ENCODE results near the gene TMEM209.
"Not testable (repeated sequence)": the region's sequence is repeated elsewhere in the genome, so short reads cannot be mapped to it uniquely, and the experiment has no call there.

The TMEM209 gene

DNA sequence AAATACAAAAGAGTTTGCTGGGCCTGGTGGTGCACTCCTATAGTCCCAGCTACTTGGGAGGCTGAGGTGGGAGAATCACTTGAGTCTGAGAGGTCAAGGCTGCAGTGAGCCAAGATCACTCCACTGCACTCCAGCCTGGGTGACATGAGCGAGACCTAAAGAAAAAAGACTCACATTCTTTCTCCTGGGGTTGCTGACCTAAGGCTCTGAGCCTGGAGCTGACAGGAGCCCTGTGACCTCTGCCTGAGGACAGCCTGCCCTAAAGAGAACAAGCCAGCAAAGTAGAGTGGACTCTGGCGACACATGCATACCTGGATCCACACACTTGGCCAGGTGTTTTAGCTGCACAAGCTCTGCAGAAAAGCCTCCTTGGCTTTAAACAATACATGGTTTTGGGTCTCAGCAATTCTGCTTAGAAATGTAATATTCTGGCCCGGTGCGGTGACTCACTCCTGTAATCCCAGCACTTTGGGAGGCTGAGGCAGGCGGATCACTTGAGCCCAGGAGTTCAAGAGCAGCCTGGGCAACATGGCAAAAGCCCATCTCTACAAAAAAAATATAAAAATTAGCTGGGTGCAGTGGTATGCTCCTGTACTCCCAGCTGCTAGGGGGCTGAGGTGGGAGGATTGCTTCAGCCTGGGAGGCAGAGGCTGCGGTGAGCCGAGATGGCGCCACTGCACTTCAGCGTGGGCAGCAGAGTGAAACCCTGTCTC lies 58.4 kb downstream of the TMEM209 start:
- H3K27me3 ChIP-seq (ENCODE audit: insufficient read depth, low read length) = no peaks in the 10 kb centered on the region
- no peak overlapping the region for H3K27ac ChIP-seq (ENCODE audit: low read length)
- H3K9ac ChIP-seq (ENCODE audit: low read depth, low read length) = no peak overlapping the region
- no peaks in the 10 kb centered on the region for H3K36me3 ChIP-seq (ENCODE audit: insufficient read depth, low read depth, low read length)
- no peaks in the 10 kb centered on the region for H3K9me3 ChIP-seq (ENCODE audit: insufficient read depth, low read depth, low read length)
- H3K4me3 ChIP-seq (ENCODE audit: low read length) = no peak overlapping the region
- peaks cover 5% of the 10 kb centered on the region; the same call in 1 of the 2 replicates for H3K4me1 ChIP-seq (ENCODE audit: insufficient read depth, low read length)

DNA sequence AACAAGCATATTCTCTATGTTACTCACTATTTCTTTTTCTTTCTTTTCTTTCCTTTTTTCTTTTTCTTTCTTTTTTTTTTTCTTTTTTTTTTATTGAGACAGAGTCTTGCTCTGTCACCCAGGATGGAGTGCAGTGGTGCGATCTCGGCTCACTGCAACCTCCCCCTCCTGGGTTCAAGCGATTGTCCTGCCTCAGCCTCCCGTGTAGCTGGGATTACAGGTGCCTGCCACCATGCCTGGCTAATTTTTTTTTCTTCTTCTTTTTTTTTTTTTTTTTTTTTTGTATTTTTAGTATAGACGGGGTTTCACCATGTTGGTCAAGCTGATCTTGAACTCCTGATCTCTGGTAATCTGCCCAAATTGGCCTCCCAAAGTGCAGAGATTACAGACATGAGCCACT lies 59.1 kb downstream of the TMEM209 start:
- not testable (repeated sequence) for H3K4me1 ChIP-seq (ENCODE audit: insufficient read depth, low read length); H3K9ac ChIP-seq (ENCODE audit: low read depth, low read length); H3K36me3 ChIP-seq (ENCODE audit: insufficient read depth, low read depth, low read length); H3K9me3 ChIP-seq (ENCODE audit: insufficient read depth, low read depth, low read length); H3K27ac ChIP-seq (ENCODE audit: low read length); H3K27me3 ChIP-seq (ENCODE audit: insufficient read depth, low read length); H3K4me3 ChIP-seq (ENCODE audit: low read length)

DNA sequence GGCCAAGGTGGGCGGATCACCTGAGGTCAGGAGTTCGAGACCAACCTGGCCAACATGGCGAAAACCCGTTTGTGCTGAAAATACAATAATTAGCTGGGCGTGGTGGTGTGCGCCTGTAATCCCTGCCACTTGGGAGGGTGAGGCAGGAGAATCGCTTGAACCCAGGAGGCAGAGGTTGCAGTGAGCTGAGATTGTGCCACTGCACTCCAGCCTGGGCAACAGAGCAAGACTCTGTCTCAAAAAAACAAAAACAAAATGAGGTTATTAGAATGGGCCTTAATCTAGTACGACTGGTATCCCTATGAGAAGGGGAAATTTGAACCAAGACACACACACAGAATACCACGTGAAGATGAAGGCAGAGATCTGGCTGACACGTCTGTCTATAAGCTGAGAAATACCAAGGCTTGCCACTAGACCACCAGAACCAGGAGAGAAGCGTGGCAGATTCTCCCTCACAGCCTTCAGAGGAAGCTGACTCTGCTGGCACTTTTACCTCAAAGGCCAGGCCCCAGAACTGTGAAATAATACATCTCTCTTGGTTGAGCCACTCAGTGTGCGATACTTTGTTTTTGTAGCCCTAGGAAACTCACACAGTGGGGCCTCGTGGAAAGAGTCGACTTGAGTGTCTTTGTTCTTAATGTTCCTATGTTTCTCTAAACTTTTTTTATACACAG lies 59.6 kb downstream of the TMEM209 start:
- Histone ChIP-seq H3K36me3 (ENCODE audit: insufficient read depth, low read depth, low read length) (no peaks in the 10 kb centered on the region), H3K27me3 (ENCODE audit: insufficient read depth, low read length) (peaks cover 5% of the 10 kb centered on the region; the same call in 1 of the 2 replicates), H3K4me1 (ENCODE audit: insufficient read depth, low read length) (peaks cover 7% of the 10 kb centered on the region; the same call in 1 of the 2 replicates), H3K9ac (ENCODE audit: low read depth, low read length) (no peak overlapping the region), H3K27ac (ENCODE audit: low read length) (no peak overlapping the region), H3K4me3 (ENCODE audit: low read length) (no peak overlapping the region), H3K9me3 (ENCODE audit: insufficient read depth, low read depth, low read length) (no peaks in the 10 kb centered on the region)

DNA sequence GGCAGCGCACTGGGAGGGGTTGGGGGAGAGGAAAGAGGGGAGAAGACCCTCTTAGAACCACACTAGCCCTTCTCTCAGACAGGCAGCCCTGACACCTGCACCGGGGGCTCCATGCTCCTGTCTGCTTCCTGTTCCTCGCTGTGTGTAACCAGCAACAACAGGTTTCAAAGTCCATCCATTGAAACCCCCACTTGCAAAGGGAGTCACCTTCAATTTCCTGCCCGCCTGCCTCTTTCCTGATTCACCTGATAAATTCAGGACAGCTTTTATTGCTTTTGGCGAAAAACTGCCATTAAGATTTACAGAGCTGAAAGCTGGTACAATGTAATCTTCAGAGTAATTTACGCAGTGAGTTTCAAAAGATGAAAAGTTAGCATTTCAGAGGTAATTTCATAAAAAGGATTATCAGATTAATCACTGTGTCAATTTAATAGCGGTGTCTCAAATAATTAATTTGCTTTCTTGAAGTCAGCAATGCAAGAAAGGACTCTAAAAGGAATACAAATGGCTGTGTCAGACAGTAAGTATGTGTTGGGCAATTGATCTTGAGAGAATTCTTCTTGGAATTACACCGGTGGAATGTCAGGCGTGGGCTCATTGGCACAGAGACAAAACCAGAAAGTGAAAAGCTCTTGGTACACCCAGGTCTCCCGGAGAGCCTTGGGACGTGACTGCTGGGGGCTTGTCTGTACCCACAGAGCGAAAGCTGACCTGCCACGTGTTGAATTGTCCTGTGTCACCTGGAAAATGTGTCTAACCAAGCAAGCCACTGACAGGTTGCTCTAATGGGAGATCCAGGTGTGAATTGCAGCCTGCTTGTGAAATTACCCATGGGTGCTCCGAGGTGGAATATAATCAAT lies 60.7 kb downstream of the TMEM209 start:
- Histone ChIP-seq H3K27ac (ENCODE audit: low read length) (no peak overlapping the region), H3K27me3 (ENCODE audit: insufficient read depth, low read length) (peaks cover 13% of the 10 kb centered on the region; the same call in 1 of the 2 replicates), H3K36me3 (ENCODE audit: insufficient read depth, low read depth, low read length) (no peaks in the 10 kb centered on the region), H3K4me3 (ENCODE audit: low read length) (no peak overlapping the region), H3K9ac (ENCODE audit: low read depth, low read length) (no peak overlapping the region), H3K9me3 (ENCODE audit: insufficient read depth, low read depth, low read length) (no peaks in the 10 kb centered on the region), H3K4me1 (ENCODE audit: insufficient read depth, low read length) (peaks cover 7% of the 10 kb centered on the region; the same call in 1 of the 2 replicates)

DNA sequence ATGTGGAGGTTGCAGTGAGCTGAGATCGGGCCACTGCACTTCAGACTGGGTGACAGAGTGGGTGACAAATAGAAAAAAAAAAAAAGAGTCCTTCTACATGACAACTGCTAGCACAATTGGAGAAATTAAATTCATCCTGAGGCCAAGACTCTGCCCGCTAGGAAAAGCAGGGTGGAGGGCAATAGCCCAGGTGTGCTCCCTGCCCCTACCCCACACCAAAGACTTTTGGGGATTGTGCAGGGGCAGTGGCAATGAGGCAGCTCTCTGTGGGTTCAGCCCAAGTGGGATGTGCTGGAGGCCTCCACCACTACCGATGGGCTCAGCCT lies 61.3 kb downstream of the TMEM209 start:
- peaks cover 7% of the 10 kb centered on the region; the same call in 1 of the 2 replicates for H3K4me1 ChIP-seq (ENCODE audit: insufficient read depth, low read length)
- peaks cover 13% of the 10 kb centered on the region; the same call in 1 of the 2 replicates for H3K27me3 ChIP-seq (ENCODE audit: insufficient read depth, low read length)
- no peak overlapping the region for H3K27ac ChIP-seq (ENCODE audit: low read length)
- no peak overlapping the region for H3K4me3 ChIP-seq (ENCODE audit: low read length)
- no peak overlapping the region for H3K9ac ChIP-seq (ENCODE audit: low read depth, low read length)
- no peaks in the 10 kb centered on the region for H3K9me3 ChIP-seq (ENCODE audit: insufficient read depth, low read depth, low read length)
- no peaks in the 10 kb centered on the region for H3K36me3 ChIP-seq (ENCODE audit: insufficient read depth, low read depth, low read length)

DNA sequence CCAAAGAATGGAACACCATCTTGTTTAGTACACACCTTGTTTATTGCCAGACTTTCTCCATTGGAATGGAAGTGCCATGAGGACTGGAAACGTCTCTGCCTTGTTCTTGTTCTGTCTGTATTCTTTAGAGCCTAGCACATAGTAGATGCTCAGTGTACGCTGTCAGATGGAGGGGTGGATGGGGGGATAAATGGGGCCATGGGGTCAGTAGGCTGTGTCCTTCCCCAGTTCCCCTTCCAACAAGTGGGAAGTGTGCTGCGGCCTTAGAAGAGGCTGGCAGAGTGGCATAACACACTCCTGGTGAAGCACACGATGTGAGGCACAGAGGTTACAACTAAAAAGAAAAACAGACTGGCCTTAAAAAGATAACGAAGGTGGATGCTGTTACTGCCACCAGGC lies 61.9 kb downstream of the TMEM209 start:
- H3K27me3 ChIP-seq (ENCODE audit: insufficient read depth, low read length) = peaks cover 13% of the 10 kb centered on the region; the same call in 1 of the 2 replicates
- H3K4me3 ChIP-seq (ENCODE audit: low read length) = no peak overlapping the region
- H3K9ac ChIP-seq (ENCODE audit: low read depth, low read length) = no peak overlapping the region
- H3K9me3 ChIP-seq (ENCODE audit: insufficient read depth, low read depth, low read length) = no peaks in the 10 kb centered on the region
- no peaks in the 10 kb centered on the region for H3K36me3 ChIP-seq (ENCODE audit: insufficient read depth, low read depth, low read length)
- H3K27ac ChIP-seq (ENCODE audit: low read length) = no peak overlapping the region
- H3K4me1 ChIP-seq (ENCODE audit: insufficient read depth, low read length) = peaks cover 7% of the 10 kb centered on the region; the same call in 1 of the 2 replicates

DNA sequence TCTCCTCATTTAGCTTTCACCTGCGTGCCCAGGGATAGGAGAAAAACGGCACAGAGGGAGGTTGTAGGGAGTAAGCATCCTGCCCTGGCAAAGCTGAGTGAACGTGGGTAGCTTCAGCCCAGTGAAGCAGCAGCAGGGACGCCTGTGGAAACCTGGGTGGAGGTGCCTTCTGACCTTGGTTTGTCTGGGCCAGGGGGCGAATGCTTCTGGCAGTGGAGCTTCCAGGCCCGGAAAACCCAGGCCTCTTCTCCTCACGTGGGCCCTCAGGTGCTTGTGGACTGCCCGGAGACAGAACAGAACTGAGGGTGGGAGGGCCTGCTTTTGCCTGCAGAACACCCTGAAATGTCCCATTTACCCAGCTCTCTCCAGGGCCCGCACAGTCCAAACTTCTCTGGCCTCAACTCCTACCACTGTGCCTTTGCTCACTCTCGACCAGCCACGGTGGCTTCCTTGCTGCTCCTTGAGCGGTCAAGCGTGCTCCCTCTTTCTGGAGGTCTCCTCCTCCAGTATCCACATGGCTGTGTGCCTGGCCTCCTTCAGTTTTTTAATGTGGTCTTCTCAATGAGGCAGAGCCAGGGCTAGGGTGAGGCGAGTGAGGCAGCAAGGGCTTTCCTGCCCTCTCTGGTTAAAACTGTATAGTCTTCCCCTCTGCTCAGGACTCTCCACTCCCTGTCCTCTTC lies 62.4 kb downstream of the TMEM209 start:
- no peak overlapping the region for H3K9ac ChIP-seq (ENCODE audit: low read depth, low read length)
- H3K4me1 ChIP-seq (ENCODE audit: insufficient read depth, low read length) = peaks cover 7% of the 10 kb centered on the region; the same call in 1 of the 2 replicates
- no peak overlapping the region for H3K27ac ChIP-seq (ENCODE audit: low read length)
- no peaks in the 10 kb centered on the region for H3K9me3 ChIP-seq (ENCODE audit: insufficient read depth, low read depth, low read length)
- no peaks in the 10 kb centered on the region for H3K36me3 ChIP-seq (ENCODE audit: insufficient read depth, low read depth, low read length)
- H3K27me3 ChIP-seq (ENCODE audit: insufficient read depth, low read length) = peaks cover 13% of the 10 kb centered on the region; the same call in 1 of the 2 replicates
- H3K4me3 ChIP-seq (ENCODE audit: low read length) = no peak overlapping the region

DNA sequence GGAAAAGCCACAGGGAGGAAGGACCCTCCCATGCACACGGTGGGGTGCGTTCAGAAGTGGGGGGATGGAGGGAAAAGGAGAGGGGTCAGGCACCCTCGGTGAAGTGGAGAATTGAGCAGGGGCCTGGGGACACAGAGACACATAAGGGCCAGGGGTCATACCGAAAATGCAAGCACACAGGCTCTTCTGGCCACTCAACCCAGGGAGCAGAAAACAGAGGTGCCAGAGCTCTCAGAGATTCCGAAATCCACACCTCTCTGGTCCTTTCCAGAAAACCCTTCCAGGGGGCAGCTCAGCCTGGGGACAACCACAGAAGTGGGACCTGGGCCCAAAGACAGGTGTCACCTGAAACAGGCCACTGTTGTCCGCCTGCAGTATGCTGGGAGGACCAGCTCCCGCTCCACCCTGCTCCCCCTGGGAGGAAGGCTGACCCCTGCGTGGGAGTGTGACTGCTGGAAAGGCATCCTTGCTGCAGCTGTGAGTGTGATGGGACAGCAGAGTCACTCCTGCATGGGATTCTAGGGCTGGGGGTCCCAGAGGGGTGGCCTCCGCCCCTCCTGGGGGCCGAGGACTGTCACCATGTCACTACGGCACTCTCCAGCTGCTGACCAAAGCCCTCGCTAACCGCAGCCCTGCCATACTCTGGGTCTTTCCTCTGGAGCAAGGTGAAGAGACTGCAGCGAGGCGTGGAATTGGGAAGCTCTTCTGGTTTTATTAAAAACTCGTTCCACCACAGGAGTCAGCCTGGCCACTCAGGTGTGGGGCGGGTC lies 63.1 kb downstream of the TMEM209 start:
- H3K4me1 ChIP-seq (ENCODE audit: insufficient read depth, low read length) = peaks cover 7% of the 10 kb centered on the region; the same call in 1 of the 2 replicates
- H3K9me3 ChIP-seq (ENCODE audit: insufficient read depth, low read depth, low read length) = no peaks in the 10 kb centered on the region
- H3K9ac ChIP-seq (ENCODE audit: low read depth, low read length) = peak overlapping the region; percentile 93; the same call in 1 of the 2 replicates

DNA sequence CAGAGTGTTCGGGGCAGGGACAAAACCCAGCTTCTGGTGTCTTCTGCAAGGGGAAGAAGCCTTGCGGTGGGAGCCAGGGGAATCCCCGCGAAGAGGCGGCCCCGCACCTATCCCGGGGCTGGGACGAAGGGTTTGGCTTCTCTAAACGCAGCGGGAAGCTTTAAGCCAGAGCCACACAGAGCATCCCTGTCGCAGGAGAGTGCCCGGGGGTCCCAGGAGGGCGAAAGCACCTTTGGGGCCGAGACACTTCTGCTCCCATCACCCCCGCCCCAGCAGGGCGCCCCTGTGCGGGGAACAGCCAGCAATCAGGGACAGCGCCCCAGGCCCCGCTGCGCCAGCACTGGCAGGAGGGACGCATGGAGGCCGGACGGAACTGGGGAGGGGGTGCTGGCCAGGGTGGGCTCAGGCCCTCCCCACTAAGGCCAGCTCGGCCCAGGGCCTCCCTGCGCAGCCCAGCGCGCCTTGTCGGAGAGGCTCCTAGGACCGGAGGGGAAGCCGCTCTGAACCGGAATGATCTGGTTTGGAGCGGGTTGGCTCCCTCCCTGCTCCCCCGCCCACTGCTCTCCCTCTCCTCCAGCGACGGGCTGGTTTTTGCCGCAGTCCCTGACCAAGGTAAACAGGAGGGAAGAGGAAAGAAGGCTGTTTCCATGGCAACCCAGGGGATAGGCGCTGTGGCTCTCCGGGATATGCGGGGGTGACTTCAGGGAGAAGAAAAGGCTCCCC lies 63.9 kb downstream of the TMEM209 start:
- no peaks in the 10 kb centered on the region for H3K36me3 ChIP-seq (ENCODE audit: insufficient read depth, low read depth, low read length)
- no peak overlapping the region for H3K27ac ChIP-seq (ENCODE audit: low read length)
- H3K4me1 ChIP-seq (ENCODE audit: insufficient read depth, low read length) = peaks cover 7% of the 10 kb centered on the region; the same call in 1 of the 2 replicates
- H3K4me3 ChIP-seq (ENCODE audit: low read length) = peak overlapping the region; percentile 77
- H3K9me3 ChIP-seq (ENCODE audit: insufficient read depth, low read depth, low read length) = no peaks in the 10 kb centered on the region
- peaks cover 13% of the 10 kb centered on the region; the same call in 1 of the 2 replicates for H3K27me3 ChIP-seq (ENCODE audit: insufficient read depth, low read length)
- H3K9ac ChIP-seq (ENCODE audit: low read depth, low read length) = peak overlapping the region; percentile 93

More for the DNA sequence above, 63.1 kb downstream of the TMEM209 start:
- Histone ChIP-seq H3K27ac (ENCODE audit: low read length) (no peak overlapping the region), H3K36me3 (ENCODE audit: insufficient read depth, low read depth, low read length) (no peaks in the 10 kb centered on the region), H3K27me3 (ENCODE audit: insufficient read depth, low read length) (peaks cover 13% of the 10 kb centered on the region; the same call in 1 of the 2 replicates), H3K4me3 (ENCODE audit: low read length) (peak overlapping the region; percentile 77; the same call in 1 of the 2 replicates)

DNA sequence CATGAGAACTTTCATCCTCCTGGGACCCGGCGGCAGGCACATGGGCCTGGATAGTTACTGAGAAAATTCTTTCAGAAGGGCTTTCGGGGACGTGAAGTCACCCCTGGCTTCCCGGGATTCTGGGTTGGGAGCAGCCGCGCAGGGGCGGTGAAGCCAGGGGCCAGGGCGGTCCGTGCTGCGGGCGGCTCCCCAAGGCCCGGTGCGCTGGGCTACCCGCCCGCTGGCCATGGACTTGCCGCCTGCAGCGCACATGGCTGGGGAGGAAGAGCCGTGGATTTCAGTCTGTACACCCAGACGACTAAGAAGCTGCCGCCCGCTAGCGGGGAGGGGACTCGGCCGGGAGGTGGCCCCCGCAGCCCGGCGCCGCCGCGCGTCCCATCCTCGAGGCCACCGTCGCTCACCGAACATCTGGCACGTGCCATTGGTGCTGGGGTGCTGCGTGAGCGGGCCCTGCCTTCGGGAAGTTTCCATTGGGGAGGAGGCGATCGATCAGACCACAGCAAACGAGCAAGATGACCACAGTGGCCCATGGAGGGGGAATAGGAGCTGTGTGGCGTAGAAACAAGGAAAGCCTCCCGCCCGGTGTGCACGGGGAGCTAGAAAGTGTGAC lies 64.5 kb downstream of the TMEM209 start:
- peaks cover 7% of the 10 kb centered on the region; the same call in 1 of the 2 replicates for H3K4me1 ChIP-seq (ENCODE audit: insufficient read depth, low read length)
- peak overlapping the region; percentile 93; the same call in 1 of the 2 replicates for H3K9ac ChIP-seq (ENCODE audit: low read depth, low read length)
- H3K36me3 ChIP-seq (ENCODE audit: insufficient read depth, low read depth, low read length) = no peaks in the 10 kb centered on the region
- H3K4me3 ChIP-seq (ENCODE audit: low read length) = peak overlapping the region; percentile 77; the same call in 1 of the 2 replicates
- H3K9me3 ChIP-seq (ENCODE audit: insufficient read depth, low read depth, low read length) = no peaks in the 10 kb centered on the region
- no peak overlapping the region for H3K27ac ChIP-seq (ENCODE audit: low read length)
- H3K27me3 ChIP-seq (ENCODE audit: insufficient read depth, low read length) = peaks cover 13% of the 10 kb centered on the region; the same call in 1 of the 2 replicates

Data from iPS-20b (cell line).